GM12878 (cell line): ENCODE results near the gene VCP. TPM values are rescaled to one million over a fixed set of nuclear protein-coding genes. Genes with fewer than 3 reads are reported as not detected.

Source experiments
- ATAC-seq: fragments of 200-7000 bp; cut with Tn5 transposase; 3 replicates; pipeline ENCODE4 v1.9.1; 2020; ENCODE audit warnings: mild to moderate bottlenecking, moderate library complexity
- BruUV-seq: library from RNA; stranded (reverse); fragments of 400-500 nt; replicated peaks from 2 replicates; lab custom pipeline; 2021; lab: Mats Ljungman, UMichigan
- CTCF ChIA-PET: fragments of 300-600 bp; sonication (Branson Sonifier 250); formaldehyde crosslinking; extraction: SDS; loops from one replicate; lab custom pipeline; 2021; ENCODE audit warnings: inconsistent platforms; lab: Yijun Ruan, JAX
- POLR2A ChIA-PET: fragments of 350-600 bp; formaldehyde crosslinking; extraction: SDS; loops from one replicate; lab custom pipeline; 2021; ENCODE audit warnings: inconsistent platforms; lab: Charles Lee
- RAD21 ChIA-PET: fragments of 300-600 bp; sonication (Branson Sonifier 250); formaldehyde crosslinking; loops from one replicate; lab custom pipeline; 2023; ENCODE audit warnings: antibody characterized with exemption; ENCODE audit not compliant: unreplicated experiment; lab: Charles Lee
- SMC1A ChIA-PET: fragments of 300-600 bp; sonication (Branson Sonifier 250); formaldehyde crosslinking; loops from one replicate; lab custom pipeline; 2023; ENCODE audit not compliant: unreplicated experiment, uncharacterized antibody; lab: Charles Lee
- DNase-seq: peaks from one replicate; pipeline ENCODE4 v3.0.0-alpha.2; 2011; ENCODE audit warnings: low read depth, low spot score
- FAIRE-seq: peaks from 3 replicates; lab custom pipeline; 2011; peaks lifted over from hg19 to GRCh38; lab: Jason Lieb, UNC
- H2AFZ ChIP-seq: 2 replicates; pipeline ENCODE4 v1.6.0; 2011; ENCODE audit warnings: low read depth, low read length, control low read depth; ENCODE audit not compliant: control insufficient read depth
- H3K27ac ChIP-seq: 2 replicates; pipeline ENCODE4 v1.5.1; 2011; ENCODE audit warnings: control low read depth; ENCODE audit not compliant: control insufficient read depth, insufficient read depth
- H3K27me3 ChIP-seq, 2 experiments: replicated peaks in 1 of 2; 2 replicates each; pipeline versions ENCODE4 v1.6.0 to v1.6.1; 2011; ENCODE audit warnings: low read length in 1 of 2; ENCODE audit not compliant: control insufficient read depth in 2 of 2, insufficient read depth in 2 of 2
- H3K36me3 ChIP-seq, 2 experiments: 2 replicates each; pipeline ENCODE4 v1.5.1; 2011; ENCODE audit warnings: low read length in 1 of 2; ENCODE audit not compliant: control insufficient read depth in 2 of 2, insufficient read depth in 2 of 2
- H3K4me1 ChIP-seq: 2 replicates; pipeline ENCODE4 v1.6.1; 2011; ENCODE audit warnings: mild to moderate bottlenecking, low read length, moderate library complexity, mixed read lengths; ENCODE audit not compliant: control insufficient read depth, insufficient read depth
- H3K4me2 ChIP-seq: 2 replicates; pipeline ENCODE4 v1.6.0; 2011; ENCODE audit warnings: control low read depth; ENCODE audit not compliant: control insufficient read depth, insufficient read depth
- H3K4me3 ChIP-seq: fragments of 200-600 bp; sonication (generic); 2 replicates; pipeline ENCODE4 v1.5.1; 2016
- H3K79me2 ChIP-seq: 2 replicates; pipeline ENCODE4 v1.6.0; 2011; ENCODE audit warnings: low read length; ENCODE audit not compliant: control insufficient read depth, insufficient read depth
- H3K9ac ChIP-seq: 2 replicates; pipeline ENCODE4 v1.8.0; 2011; ENCODE audit warnings: low read length, control low read depth, mixed read lengths; ENCODE audit not compliant: control insufficient read depth, insufficient read depth
- H3K9me3 ChIP-seq: replicated peaks from 3 replicates; pipeline ENCODE4 v1.5.1; 2011; ENCODE audit warnings: mild to moderate bottlenecking, low read length; ENCODE audit not compliant: control insufficient read depth, insufficient read depth
- H4K20me1 ChIP-seq: 2 replicates; pipeline ENCODE4 v1.6.0; 2011; ENCODE audit not compliant: control insufficient read depth, insufficient read depth
- ATF2 ChIP-seq: IDR thresholded peaks from 2 replicates; pipeline ENCODE4 v1.6.1; 2012; ENCODE audit warnings: low read length, inconsistent platforms
- BCLAF1 ChIP-seq: fragments of 450-650 bp; IDR thresholded peaks from 2 replicates; pipeline ENCODE4 v1.6.1; 2017; ENCODE audit warnings: antibody characterized with exemption, mild to moderate bottlenecking, moderate library complexity
- HCFC1 ChIP-seq: fragments of 150-350 bp; IDR thresholded peaks from 2 replicates; pipeline ENCODE4 v1.6.1; 2014; ENCODE audit warnings: low read length
- KDM1A ChIP-seq: fragments of 200-600 bp; sonication (generic); IDR thresholded peaks from 2 replicates; pipeline ENCODE4 v1.6.1; 2016; ENCODE audit warnings: borderline replicate concordance
- NBN ChIP-seq: fragments of 450-650 bp; IDR thresholded peaks from 2 replicates; pipeline ENCODE4 v1.6.1; 2016
- NFYB ChIP-seq: IDR thresholded peaks from 2 replicates; pipeline ENCODE4 v1.6.1; 2011; ENCODE audit warnings: low read depth, mild to moderate bottlenecking, low read length, improper control_type of control experiment, moderate library complexity; ENCODE audit not compliant: insufficient read depth
- POLR2AphosphoS2 ChIP-seq: IDR thresholded peaks from 2 replicates; pipeline ENCODE4 v1.6.1; 2011; ENCODE audit warnings: low read depth, mild to moderate bottlenecking, low read length, improper control_type of control experiment, moderate library complexity
- RBBP5 ChIP-seq: fragments of 200-600 bp; sonication (generic); conservative IDR thresholded peaks from 2 replicates; pipeline ENCODE4 v1.6.1; 2016
- RUNX3 ChIP-seq: IDR thresholded peaks from 2 replicates; pipeline ENCODE4 v1.6.1; 2012; ENCODE audit warnings: low read length, inconsistent platforms
- SRF ChIP-seq, 2 experiments: IDR thresholded peaks; 2 replicates each; pipeline ENCODE4 v1.6.1; 2011; ENCODE audit warnings: low read depth in 2 of 2, low read length in 2 of 2, mild to moderate bottlenecking in 1 of 2, moderate library complexity in 1 of 2
- USF2 ChIP-seq: IDR thresholded peaks from 2 replicates; pipeline ENCODE4 v1.6.1; 2011; ENCODE audit warnings: low read depth, low read length, improper control_type of control experiment, borderline replicate concordance
- ZBTB33 ChIP-seq: fragments of 450-650 bp; IDR thresholded peaks from 2 replicates; pipeline ENCODE4 v1.6.1; 2017; ENCODE audit warnings: mild to moderate bottlenecking
- WGBS: methylation state at CpG from one replicate; pipeline ENCODE4 v1.1.6; 2016; ENCODE audit warnings: low lambda C conversion rate; ENCODE audit not compliant: insufficient replicate concordance, insufficient coverage; ENCODE audit errors: missing lambda C conversion rate; 5-methylcytosine and 5-hydroxymethylcytosine counted together
- in situ Hi-C: fragments of 300-500 bp; cut with MboI; formaldehyde crosslinking; loops from 9 replicates; pipeline ENCODE4 v1.14.3; 2018; ENCODE audit warnings: mixed read lengths
- intact Hi-C: fragments of 100-400 bp; cut with micrococcal nuclease; formaldehyde crosslinking; loops from one replicate; pipeline ENCODE4 v1.14.2; 2022; ENCODE audit not compliant: unreplicated experiment
- polyA plus RNA-seq, 11 experiments: library from polyadenylated mRNA; depleted of rRNA in 4 of 11; unstranded in 6 of 11; stranded (reverse) in 5 of 11; fragments of >200 nt; fragmentation: Nextera tagmentation in 4 of 11; fragmentation: Illumina TruSeq in 1 of 11; extraction: Ambion mirVana in 4 of 11; extraction: Trizol in 1 of 11; gene quantifications; 1 replicate in 1 of 11; 2 replicates in 10 of 11; pipeline versions ENCODE4 v1.2.1 to v1.2.3, GENCODE V29; 2011 to 2016; ENCODE audit warnings: inconsistent platforms in 2 of 11, missing spikeins in 2 of 11, low read depth in 1 of 11
- total RNA-seq, 4 experiments: library from RNA; depleted of rRNA in 3 of 4; stranded (reverse); fragments of >200 nt in 3 of 4; fragmentation: Illumina TruSeq in 1 of 4; extraction: Trizol in 1 of 4; gene quantifications; 2 replicates each; pipeline versions ENCODE4 v1.2.1 to v1.2.3, GENCODE V29; 2013 to 2021
- TF ChIP-seq, protein P1 (sequence below): fragments of 450-650 bp; IDR thresholded peaks from 2 replicates; pipeline ENCODE4 v1.6.1; 2017; ENCODE audit warnings: mild to moderate bottlenecking, low read depth, inconsistent platforms; ENCODE audit not compliant: poor library complexity, severe bottlenecking

The VCP gene
- total and polyA plus RNA-seq, 10 of the 15 experiments (the other 5 are each of a cell fraction or from before 2014, with no cell fraction given): 7.4 to 327 (median 244) TPM

- TF ChIP-seq ZBTB33: no peak
- TF ChIP-seq SRF (IDR thresholded peaks at IDR 0.05; ENCODE audit: low read depth in 2 of 2, low read length in 2 of 2): no peak
- no peak for TF ChIP-seq RBBP5
- no peak for TF ChIP-seq KDM1A
- no peak for TF ChIP-seq HCFC1
- no peak for TF ChIP-seq BCLAF1
- no peak for TF ChIP-seq NFYB
Observed at GRCh38 chr9:35076848-35077247, 4.4 kb upstream of the VCP start (continued).

GRCh38 chr9:35075358-35075757 is 2.9 kb upstream of the VCP start:
- H3K9ac ChIP-seq: no peak overlapping the region
- ChIA-PET SMC1A (no interaction called here), POLR2A (no interaction called here), RAD21 (no interaction called here), CTCF (interaction anchor here (1.7 kb wide), 1 partner anchor 24 kb away, joined by 5 read pairs; no protein-coding TSS in a partner anchor)
- no peak overlapping the region for H3K4me2 ChIP-seq
- H3K4me1 ChIP-seq: peaks cover 14% of the 10 kb centered on the region
- H3K27ac ChIP-seq: no peak overlapping the region
- H3K36me3 ChIP-seq: peaks cover 0 to 13% of the 10 kb centered on the region in 2 experiments; a peak in 3 of 4 replicates
- H3K4me3 ChIP-seq: no peak overlapping the region
- H3K27me3 ChIP-seq: no peaks in the 10 kb centered on the region
- H4K20me1 ChIP-seq: peaks cover 9% of the 10 kb centered on the region
- H3K9me3 ChIP-seq: no peaks in the 10 kb centered on the region
- ATAC-seq: no peak
- in situ Hi-C loops: no loop called here
- DNase-seq: no peak
- no TSS peak for BruUV-seq
- no peak overlapping the region for H2AFZ ChIP-seq
- H3K79me2 ChIP-seq: peaks cover 41% of the 10 kb centered on the region
- 98% methylated on average over 4 of the region's 4 CpGs for WGBS
- FAIRE-seq: no peak
- intact Hi-C loops: loop anchor here (10.0 kb wide), 1 partner anchor 649 kb away; no protein-coding TSS in a partner anchor
- TF ChIP-seq POLR2AphosphoS2: no peak
- TF ChIP-seq RUNX3: no peak
- TF ChIP-seq ATF2: no peak
- TF ChIP-seq NBN: no peak
- no peak for TF ChIP-seq USF2
- TF ChIP-seq, protein P1, sequence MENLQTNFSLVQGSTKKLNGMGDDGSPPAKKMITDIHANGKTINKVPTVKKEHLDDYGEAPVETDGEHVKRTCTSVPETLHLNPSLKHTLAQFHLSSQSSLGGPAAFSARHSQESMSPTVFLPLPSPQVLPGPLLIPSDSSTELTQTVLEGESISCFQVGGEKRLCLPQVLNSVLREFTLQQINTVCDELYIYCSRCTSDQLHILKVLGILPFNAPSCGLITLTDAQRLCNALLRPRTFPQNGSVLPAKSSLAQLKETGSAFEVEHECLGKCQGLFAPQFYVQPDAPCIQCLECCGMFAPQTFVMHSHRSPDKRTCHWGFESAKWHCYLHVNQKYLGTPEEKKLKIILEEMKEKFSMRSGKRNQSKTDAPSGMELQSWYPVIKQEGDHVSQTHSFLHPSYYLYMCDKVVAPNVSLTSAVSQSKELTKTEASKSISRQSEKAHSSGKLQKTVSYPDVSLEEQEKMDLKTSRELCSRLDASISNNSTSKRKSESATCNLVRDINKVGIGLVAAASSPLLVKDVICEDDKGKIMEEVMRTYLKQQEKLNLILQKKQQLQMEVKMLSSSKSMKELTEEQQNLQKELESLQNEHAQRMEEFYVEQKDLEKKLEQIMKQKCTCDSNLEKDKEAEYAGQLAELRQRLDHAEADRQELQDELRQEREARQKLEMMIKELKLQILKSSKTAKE: no peak
